Activated T-helper 1 cell treated with anti-CD3 and anti-CD28 coated beads, Interleukin-2, amount 50 U/mL, for 16 hours (primary cell): Measurements from ENCODE around the gene FBN1.

Experiments used
- DNase-seq, 2 donors: peaks; one replicate each; pipeline ENCODE4 v3.0.0-alpha.2; 2020; ENCODE audit warnings: low read depth in 1 of 2, low spot score in 1 of 2

FBN1 gene

GRCh38 chr15:48522123-48522522 lies 123.4 kb downstream of the FBN1 start:
- DNase-seq = no peak

DNA sequence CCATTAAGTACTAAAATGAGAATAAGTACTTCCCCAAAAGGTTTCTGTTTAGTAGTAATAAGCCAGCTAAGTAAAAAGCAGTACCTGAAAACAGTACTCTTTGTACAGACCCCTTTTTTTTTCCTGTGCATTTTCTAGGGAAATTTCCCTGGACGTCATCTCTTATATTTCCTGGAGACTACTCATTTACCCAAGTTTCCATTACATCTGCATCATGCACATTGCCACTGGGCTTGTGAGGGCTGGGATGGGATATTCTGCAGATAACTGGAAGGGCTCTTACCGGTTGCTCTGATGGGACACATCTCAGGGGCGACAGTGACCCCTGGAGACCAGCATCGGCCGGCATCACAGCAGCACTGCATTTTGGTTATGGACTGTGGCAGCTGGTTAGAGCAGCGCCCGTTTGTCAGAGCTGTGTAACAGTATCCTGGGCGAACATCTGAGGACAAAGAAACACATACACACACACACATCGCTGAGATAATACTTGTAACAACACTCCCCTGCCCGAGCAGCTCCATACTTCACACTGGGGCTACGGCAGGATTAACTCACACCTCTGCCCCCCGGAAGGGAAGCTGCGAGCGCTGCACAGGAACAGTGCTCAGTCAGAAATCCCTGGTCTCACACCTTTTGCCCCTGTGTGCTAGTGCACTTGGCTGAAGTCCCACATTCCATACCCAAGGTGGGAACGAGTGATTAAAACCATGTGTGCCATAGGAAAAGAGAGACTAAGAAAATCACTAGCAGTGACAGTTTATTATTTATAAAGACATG lies 124.9 kb downstream of the FBN1 start:
- no peak for DNase-seq

DNA sequence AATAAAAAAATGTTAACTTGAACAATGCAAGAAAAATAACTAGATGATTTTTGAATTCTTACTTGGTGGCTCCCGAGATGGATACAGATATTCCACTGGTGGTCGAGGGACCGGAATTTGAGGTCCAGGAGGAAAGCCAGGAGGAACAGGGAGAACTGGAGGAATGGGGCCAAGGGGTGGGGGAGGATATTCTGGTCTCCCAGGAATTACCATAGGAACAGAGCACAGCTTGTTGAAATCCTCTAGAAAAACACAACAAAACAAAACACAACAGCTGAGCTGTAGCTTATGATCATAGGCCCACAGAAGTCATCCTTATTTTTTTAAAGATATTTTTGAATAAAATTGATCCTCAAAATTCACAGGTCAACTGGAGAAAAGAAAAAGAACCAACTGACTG lies 129.4 kb downstream of the FBN1 start:
- DNase-seq = no peak

DNA sequence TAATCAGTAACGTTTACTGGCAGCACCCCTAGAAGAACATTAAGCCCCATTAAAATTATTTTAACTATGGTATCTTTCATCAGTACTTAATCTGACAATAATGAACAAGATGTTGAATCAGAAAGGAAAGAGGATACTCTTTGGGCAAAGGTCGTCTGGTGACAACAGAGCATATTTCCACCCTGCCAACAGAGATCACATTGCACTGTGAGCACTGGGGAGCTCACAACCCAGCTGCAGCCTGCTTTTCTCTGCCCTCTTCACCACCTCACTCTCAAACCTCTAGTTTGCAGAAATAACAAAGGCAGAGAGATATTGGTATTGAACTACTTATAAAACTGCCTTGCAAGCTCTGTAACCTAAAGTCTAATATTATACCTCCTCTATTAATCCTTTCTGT lies 130.0 kb downstream of the FBN1 start:
- no peak for DNase-seq

DNA sequence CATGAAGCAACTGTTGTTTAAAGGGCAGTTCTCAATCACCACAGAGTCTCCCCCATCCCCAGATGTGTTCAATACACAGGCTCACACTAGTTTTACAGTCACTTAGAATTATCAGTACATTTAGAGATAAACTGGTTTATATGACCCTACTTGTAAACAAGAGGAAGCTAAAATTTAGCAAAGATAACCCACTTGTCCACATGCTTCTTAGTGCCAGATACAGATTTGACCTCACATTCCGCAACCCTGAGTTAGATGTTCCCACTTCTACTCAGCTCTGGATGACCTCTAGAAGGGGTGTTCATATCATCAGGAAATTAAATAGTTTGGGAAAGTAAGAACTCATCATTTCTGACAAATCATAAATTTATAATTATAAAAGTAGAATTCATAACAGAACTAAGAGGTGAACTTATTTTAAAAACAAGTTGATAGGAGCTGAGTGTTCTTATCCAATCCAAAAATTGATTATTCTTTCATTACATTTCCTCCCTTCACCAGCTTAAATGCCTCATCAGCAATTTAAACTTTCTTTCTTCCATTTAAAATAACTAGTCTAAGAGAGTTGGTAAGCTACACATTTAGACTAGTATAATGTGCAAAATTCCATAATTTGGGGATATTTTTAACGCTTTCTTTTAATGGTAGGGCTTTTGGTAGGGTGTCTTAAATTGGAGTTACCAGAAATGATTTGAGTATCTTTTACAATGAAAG lies 131.2 kb downstream of the FBN1 start:
- no peak for DNase-seq

GRCh38 chr15:48510976-48511375 lies 134.5 kb downstream of the FBN1 start:
- DNase-seq = no peak

- no peak for DNase-seq
These were observed 138.0 kb downstream of the FBN1 start for GRCh38 chr15:48507416-48508065.

GRCh38 chr15:48505067-48505466 lies 140.4 kb downstream of the FBN1 start:
- no peak for DNase-seq

GRCh38 chr15:48501208-48501607 lies 144.3 kb downstream of the FBN1 start:
- DNase-seq = no peak

GRCh38 chr15:48500595-48500994 lies 144.9 kb downstream of the FBN1 start:
- no peak for DNase-seq

DNA sequence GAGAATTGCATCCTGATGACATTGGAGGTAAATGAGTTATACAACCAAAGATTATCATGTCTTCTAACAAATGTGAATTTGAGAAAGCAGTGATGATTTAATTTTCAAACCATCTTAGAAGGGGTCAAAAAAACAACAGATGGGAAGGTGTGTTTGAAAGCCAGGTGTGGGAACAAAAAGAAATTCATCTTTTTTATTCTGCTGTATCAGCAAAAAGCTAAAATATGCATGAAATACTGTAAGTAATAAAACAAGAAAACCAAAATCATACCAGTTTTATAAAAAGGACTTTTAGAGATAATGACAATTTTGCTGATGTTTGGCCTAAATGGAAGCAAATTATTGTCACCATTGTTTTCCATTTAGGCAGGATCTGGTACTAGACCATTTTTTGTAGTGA lies 145.5 kb downstream of the FBN1 start:
- no peak for DNase-seq

GRCh38 chr15:48498828-48499227 lies 146.7 kb downstream of the FBN1 start:
- no peak for DNase-seq

- no peak for DNase-seq
These were observed 150.9 kb downstream of the FBN1 start for GRCh38 chr15:48494631-48495030.

- DNase-seq = no peak
These were observed 151.7 kb downstream of the FBN1 start for GRCh38 chr15:48493763-48494225.

- no peak for DNase-seq
These were observed 152.3 kb downstream of the FBN1 start for GRCh38 chr15:48493084-48493762.

DNA sequence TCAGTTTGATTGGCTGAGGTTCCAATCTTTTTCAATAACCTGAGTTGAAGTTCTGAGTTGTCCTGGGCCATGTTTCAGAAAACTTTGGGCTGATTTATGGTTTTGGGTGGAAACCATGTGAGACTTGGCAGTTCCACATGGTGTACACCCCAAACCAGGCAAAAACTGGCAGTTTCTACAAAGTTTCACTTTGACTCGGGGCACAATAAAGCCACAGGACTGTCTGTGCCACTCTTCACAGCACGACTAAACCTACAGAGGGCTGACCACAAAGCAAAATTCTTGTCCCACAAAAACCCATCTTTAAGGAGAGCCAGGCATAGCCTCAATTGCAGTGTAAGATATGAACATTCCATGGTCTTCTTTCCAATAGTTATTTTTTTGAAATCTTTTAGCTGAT lies 159.3 kb downstream of the FBN1 start:
- DNase-seq = no peak

GRCh38 chr15:48481802-48482201 lies 163.7 kb downstream of the FBN1 start:
- DNase-seq = no peak

GRCh38 chr15:48479751-48480150 lies 165.8 kb downstream of the FBN1 start:
- DNase-seq = no peak

- DNase-seq = no peak
These were observed 166.9 kb downstream of the FBN1 start for GRCh38 chr15:48478581-48478980.

DNA sequence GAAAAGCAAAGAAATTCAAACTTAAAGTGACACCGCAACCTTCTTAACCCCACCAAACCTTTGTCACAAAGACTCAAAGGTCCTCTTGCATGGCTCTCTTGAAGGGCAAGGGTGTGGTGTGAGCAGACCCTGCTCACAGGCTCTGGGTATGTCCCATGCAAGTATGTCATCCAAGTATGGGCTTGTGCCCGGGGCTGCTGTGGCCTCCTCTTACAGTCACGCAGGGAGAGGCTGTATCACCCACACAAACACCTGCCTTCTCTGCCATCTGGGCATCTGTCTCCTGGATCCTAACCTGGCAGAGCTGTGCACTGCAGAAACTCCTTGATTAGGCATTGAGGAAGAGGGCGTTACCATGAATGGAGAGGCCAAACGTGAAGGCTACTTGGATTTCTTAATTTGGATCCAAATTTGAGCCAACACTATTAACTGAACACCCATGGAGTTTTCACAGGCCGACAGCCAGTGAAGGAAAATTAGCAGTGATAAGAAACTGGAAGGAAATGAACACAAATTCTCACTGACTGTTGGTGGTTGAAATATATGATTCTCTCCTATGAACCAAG lies 167.6 kb downstream of the FBN1 start:
- DNase-seq = no peak
